GM13976 (cell line): ENCODE data around the gene TMPRSS5.

Experiments
- DNase-seq: peaks from one replicate; pipeline ENCODE4 v3.0.0; 2012; ENCODE audit warnings: low spot score
- CTCF ChIP-seq: IDR thresholded peaks from 2 replicates; pipeline ENCODE4 v1.5.1; 2012; ENCODE audit warnings: borderline replicate concordance, mild to moderate bottlenecking; ENCODE audit not compliant: insufficient read depth; ENCODE audit errors: extremely low read depth, missing control alignments, control extremely low read depth
- in situ Hi-C: fragments of 300-500 bp; cut with MboI; formaldehyde crosslinking; loops from one replicate; pipeline ENCODE4 v1.12.0; 2022; ENCODE audit warnings: low sequenced_read_pairs, mixed read lengths, inconsistent platforms; ENCODE audit not compliant: unreplicated experiment

Gene TMPRSS5

GRCh38 chr11:113698515-113698914 is 7.6 kb downstream of the TMPRSS5 start:
- in situ Hi-C loops: no loop called here
- no peak for DNase-seq
- TF ChIP-seq CTCF: no peak

- no peak for TF ChIP-seq CTCF
- no peak for DNase-seq
- in situ Hi-C loops: no loop called here
Measured at GRCh38 chr11:113697756-113698407, 8.2 kb downstream of the TMPRSS5 start.

- no peak for TF ChIP-seq CTCF
- in situ Hi-C loops: no loop called here
Measured at GRCh38 chr11:113697111-113697510, 9.0 kb downstream of the TMPRSS5 start.

GRCh38 chr11:113695207-113695606 is 10.9 kb downstream of the TMPRSS5 start:
- in situ Hi-C loops: no loop called here
- DNase-seq: no peak
- TF ChIP-seq CTCF: no peak

More at GRCh38 chr11:113697111-113697510, 9.0 kb downstream of the TMPRSS5 start:
- DNase-seq: no peak

- no peak for DNase-seq
- no peak for TF ChIP-seq CTCF
- in situ Hi-C loops: no loop called here
Measured at GRCh38 chr11:113694390-113694789, 11.7 kb downstream of the TMPRSS5 start.

- no peak for DNase-seq
- in situ Hi-C loops: no loop called here
- no peak for TF ChIP-seq CTCF
Measured at GRCh38 chr11:113693030-113693429, 13.1 kb downstream of the TMPRSS5 start.
